HG03060 (cell line): Measurements from ENCODE around the gene MYADML2.

ENCODE experiments used
- ATAC-seq: cut with Tn5 transposase; IDR thresholded peaks from one replicate; pipeline ENCODE4 v1.9.1; 2021; ENCODE audit warnings: low read depth, moderate number of reproducible peaks; ENCODE audit not compliant: unreplicated experiment

MYADML2 gene

GRCh38 chr17:81941484-81942166 is 5.4 kb downstream of the MYADML2 start:
- no peak for ATAC-seq

- no peak for ATAC-seq
These were observed 6.2 kb downstream of the MYADML2 start for GRCh38 chr17:81940538-81941483.

- no peak for ATAC-seq
These were observed 7.1 kb downstream of the MYADML2 start for GRCh38 chr17:81939881-81940385.

GRCh38 chr17:81939218-81939617 is 7.8 kb downstream of the MYADML2 start:
- ATAC-seq, result no peak

GRCh38 chr17:81935709-81936084 is 11.3 kb downstream of the MYADML2 start:
- ATAC-seq, result no peak

GRCh38 chr17:81934850-81935708 is 12.0 kb downstream of the MYADML2 start:
- no peak for ATAC-seq

GRCh38 chr17:81934098-81934757 is 12.8 kb downstream of the MYADML2 start:
- ATAC-seq, result no peak

- ATAC-seq, result no peak
These were observed 13.8 kb downstream of the MYADML2 start for GRCh38 chr17:81933178-81933699.

GRCh38 chr17:81932333-81932983 is 14.6 kb downstream of the MYADML2 start:
- ATAC-seq, result no peak

- no peak for ATAC-seq
These were observed 15.3 kb downstream of the MYADML2 start for GRCh38 chr17:81931557-81932332.

GRCh38 chr17:81931189-81931556 is 15.9 kb downstream of the MYADML2 start:
- no peak for ATAC-seq

GRCh38 chr17:81930142-81931125 is 16.6 kb downstream of the MYADML2 start:
- no peak for ATAC-seq

GRCh38 chr17:81929253-81930141 is 17.5 kb downstream of the MYADML2 start:
- ATAC-seq, result no peak

GRCh38 chr17:81928544-81929252 is 18.3 kb downstream of the MYADML2 start:
- no peak for ATAC-seq

- peak; percentile 35 for ATAC-seq
These were observed 19.1 kb downstream of the MYADML2 start, which contains the start of gene MAFG for GRCh38 chr17:81927653-81928543. Gene MAFG, minus strand, starts transcription at chr17:81927735. Its CDS starts 4,550 bp downstream, at chr17:81923185.
